KOPT-K1 (cell line): ENCODE measurements around the gene EIF5.
A peak's percentile ranks its signal among the peaks of the same experiment; 100 is the strongest.

Source experiments
- H3K27ac ChIP-seq: fragments of 200-600 bp; sonication (generic); 2 replicates; pipeline ENCODE4 v1.5.1; 2016; ENCODE audit warnings: antibody characterized with exemption, mild to moderate bottlenecking, low read depth, low read length; ENCODE audit not compliant: poor library complexity, severe bottlenecking
- H3K36me3 ChIP-seq: fragments of 200-600 bp; sonication (generic); 2 replicates; pipeline ENCODE4 v1.5.1; 2017; ENCODE audit warnings: antibody characterized with exemption, mild to moderate bottlenecking, low read length, moderate library complexity; ENCODE audit not compliant: insufficient read depth
- H3K9me3 ChIP-seq: fragments of 200-600 bp; sonication (generic); 2 replicates; pipeline ENCODE4 v1.5.1; 2017; ENCODE audit warnings: antibody characterized with exemption, low read length, mild to moderate bottlenecking; ENCODE audit not compliant: insufficient read depth, poor library complexity, severe bottlenecking

Gene EIF5

GRCh38 chr14:103317251-103317650, 16.8 kb upstream of the EIF5 start:
- Histone ChIP-seq H3K36me3 (no peaks in the 10 kb centered on the region), H3K9me3 (no peaks in the 10 kb centered on the region), H3K27ac (no peak overlapping the region)

- Histone ChIP-seq H3K9me3 (no peaks in the 10 kb centered on the region), H3K27ac (no peak overlapping the region), H3K36me3 (no peaks in the 10 kb centered on the region)
These were observed 16.0 kb upstream of the EIF5 start for GRCh38 chr14:103317976-103318580.

GRCh38 chr14:103318750-103319419, 15.2 kb upstream of the EIF5 start:
- no peaks in the 10 kb centered on the region for H3K36me3 ChIP-seq
- no peaks in the 10 kb centered on the region for H3K9me3 ChIP-seq

GRCh38 chr14:103319422-103319821, 14.6 kb upstream of the EIF5 start:
- Histone ChIP-seq H3K36me3 (no peaks in the 10 kb centered on the region), H3K9me3 (no peaks in the 10 kb centered on the region), H3K27ac (no peak overlapping the region)

More at GRCh38 chr14:103318750-103319419, 15.2 kb upstream of the EIF5 start:
- H3K27ac ChIP-seq: no peak overlapping the region

- Histone ChIP-seq H3K9me3 (no peaks in the 10 kb centered on the region), H3K36me3 (no peaks in the 10 kb centered on the region)
These were observed 8.0 kb upstream of the EIF5 start for GRCh38 chr14:103326078-103326477.

DNA sequence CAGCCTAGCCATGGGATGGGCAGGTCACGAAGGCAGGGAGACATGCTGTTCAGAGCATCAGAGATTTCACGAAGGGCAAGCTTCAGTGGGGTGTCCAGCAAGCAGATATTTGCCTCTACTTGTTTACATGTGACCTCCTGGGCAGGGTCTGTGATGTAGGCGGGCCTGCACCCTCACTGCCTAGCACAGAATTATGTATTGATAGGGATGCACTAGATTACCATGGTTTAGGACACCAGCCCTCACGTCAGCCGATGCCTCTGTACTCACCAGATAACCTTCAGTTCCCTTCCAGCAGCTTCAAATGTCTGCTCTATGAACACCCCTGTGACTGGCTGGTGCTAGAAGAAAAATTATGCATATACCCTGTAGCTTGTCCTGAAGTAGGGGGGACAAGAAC, 5.1 kb upstream of the EIF5 start:
- Histone ChIP-seq H3K9me3 (no peaks in the 10 kb centered on the region), H3K36me3 (no peaks in the 10 kb centered on the region), H3K27ac (no peak overlapping the region)

More at GRCh38 chr14:103326078-103326477, 8.0 kb upstream of the EIF5 start:
- H3K27ac ChIP-seq: no peak overlapping the region

DNA sequence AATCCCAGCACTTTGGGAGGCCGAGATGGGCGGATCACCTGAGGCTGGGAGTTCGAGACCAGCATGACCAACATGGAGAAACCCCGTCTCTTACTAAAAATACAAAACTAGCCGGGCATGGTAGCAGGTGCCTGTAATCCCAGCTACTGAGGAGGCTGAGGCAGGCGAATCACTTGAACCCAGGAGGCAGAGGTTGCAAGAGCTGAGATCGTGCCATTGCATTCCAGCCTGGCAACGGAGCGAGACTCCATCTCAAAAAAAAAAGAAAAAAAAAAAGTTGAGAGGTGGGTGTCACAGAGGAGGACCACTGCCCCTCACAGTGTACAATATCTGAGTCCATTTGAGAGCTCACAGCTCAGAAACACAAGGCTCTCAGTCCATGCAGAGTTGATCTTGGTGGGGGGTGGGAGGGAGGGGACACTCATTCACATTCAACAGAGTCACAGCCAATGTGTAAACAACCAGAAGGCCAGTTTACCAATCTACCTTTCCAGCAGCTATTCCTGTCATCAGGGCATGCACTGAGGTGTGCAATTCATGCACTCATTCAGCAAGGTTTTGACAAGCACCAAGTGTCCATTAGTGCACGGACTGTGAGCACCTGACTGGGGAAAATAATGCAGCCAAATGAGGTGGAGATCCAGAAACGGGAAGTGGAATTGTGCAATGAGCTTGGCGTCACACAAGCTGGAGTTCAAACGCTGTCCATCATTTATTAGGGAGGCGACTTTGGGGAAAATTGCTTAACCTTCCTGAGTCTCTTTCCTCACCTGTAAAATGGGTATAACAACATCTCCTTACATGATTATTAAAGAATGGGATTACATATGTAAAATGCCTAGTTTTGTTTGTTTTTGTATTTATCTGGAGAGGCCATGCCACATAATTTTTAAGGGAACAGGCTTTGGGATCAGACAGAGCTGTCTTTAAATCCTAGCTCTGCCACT, 4.4 kb upstream of the EIF5 start:
- Histone ChIP-seq H3K9me3 (no peaks in the 10 kb centered on the region), H3K36me3 (no peaks in the 10 kb centered on the region), H3K27ac (no peak overlapping the region)

DNA sequence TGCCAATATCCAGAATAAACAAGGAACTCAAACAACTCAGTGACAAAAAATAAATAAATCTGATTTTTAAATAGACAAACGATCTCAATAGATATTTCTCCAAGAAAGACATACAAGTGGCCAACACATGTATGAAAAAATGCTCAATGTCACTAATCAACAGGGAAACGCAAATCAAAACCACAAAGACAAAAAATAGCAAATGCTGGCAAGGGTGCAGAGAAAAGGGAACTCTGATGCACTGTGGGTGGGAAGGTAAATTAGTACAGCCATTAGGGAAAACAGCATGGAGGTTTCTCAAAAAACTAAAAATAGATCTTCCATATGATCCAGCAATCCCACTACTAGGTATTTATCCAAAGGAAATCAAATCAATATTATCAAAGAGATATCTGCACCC, 3.5 kb upstream of the EIF5 start:
- H3K9me3 ChIP-seq: no peaks in the 10 kb centered on the region
- H3K27ac ChIP-seq: no peak overlapping the region
- H3K36me3 ChIP-seq: peaks cover 7% of the 10 kb centered on the region

DNA sequence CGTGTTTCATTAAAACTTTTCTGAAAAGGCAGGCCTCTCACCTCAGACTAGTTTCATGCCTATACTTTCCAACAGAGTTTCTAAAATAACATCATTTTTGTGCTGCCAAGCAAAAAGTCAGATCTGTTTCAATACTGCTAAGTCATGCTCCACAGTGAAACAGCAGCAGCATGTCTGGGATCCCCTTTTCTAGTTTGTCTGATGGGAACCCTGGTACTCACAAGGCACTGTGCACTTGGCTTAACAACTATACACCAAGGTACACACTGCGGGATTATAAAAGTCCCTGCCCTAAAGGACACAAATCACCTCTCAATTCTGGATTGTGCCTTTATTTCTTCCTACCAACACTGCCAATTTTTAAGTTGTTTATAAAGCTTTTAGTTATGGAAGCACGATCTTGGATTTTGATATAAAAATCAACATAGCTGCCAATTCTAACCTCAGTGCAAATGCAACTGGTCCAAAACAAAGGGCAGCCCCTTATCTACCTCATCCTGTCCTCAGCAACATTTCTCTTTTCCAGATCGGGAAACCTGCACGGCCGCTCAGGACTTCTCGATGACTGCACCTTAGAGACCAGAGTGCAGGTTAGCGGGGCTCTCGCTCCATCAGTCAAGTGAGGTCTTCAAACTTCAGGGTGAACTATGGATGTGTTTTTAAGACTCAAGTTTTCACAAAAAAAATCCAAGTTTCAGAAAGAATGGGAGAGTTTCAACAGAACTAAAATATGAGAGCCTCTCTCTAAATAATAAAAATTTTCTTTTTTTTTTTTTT, 1.7 kb upstream of the EIF5 start:
- no peak overlapping the region for H3K27ac ChIP-seq
- H3K36me3 ChIP-seq: peaks cover 25% of the 10 kb centered on the region
- H3K9me3 ChIP-seq: no peaks in the 10 kb centered on the region

GRCh38 chr14:103334644-103335622, 896 bp downstream of the EIF5 start:
- H3K9me3 ChIP-seq: no peaks in the 10 kb centered on the region
- peaks cover 51% of the 10 kb centered on the region for H3K36me3 ChIP-seq
- peak overlapping the region; percentile 100 for H3K27ac ChIP-seq

GRCh38 chr14:103336191-103336590, 2.2 kb downstream of the EIF5 start:
- H3K27ac ChIP-seq: no peak overlapping the region

DNA sequence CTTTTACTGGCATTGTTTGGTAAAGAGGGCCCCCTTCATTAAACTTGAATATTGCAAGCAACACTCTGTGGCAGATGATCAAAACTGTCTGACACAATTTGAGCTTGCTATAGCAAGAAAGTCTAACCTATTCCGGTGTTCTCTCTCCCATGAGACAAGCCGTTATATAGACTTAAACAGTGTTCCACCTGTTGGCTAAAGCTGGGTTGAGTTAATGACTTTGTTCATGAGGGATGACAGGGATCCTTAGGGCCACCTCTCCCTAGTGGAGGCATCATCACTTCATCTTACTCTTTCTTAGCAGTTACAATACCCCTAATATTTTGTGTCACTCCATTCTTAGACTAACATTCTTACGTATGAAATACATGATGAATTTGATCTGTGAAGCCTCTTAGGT, 3.8 kb downstream of the EIF5 start:
- H3K9me3 ChIP-seq: no peaks in the 10 kb centered on the region
- H3K36me3 ChIP-seq: peaks cover 79% of the 10 kb centered on the region

More at GRCh38 chr14:103336191-103336590, 2.2 kb downstream of the EIF5 start:
- H3K36me3 ChIP-seq: peaks cover 63% of the 10 kb centered on the region
- no peaks in the 10 kb centered on the region for H3K9me3 ChIP-seq

DNA sequence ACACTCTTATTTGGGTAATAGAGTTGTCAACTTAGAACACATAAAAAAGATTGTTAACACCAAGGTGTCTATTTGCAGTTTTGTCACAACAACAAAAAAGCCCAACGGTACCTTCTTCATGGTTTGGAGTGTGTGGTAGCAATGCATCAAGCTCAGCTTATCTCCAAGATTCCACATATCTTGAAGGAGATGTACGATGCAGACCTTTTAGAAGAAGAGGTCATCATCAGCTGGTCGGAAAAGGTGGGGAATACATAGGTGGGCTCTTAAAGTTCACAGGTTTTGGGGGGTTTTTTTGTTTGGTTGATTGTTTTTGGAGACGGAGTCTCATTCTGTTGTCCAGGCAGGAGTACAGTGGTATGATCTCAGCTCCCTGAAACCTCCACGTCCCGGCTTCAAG, 5.5 kb downstream of the EIF5 start:
- no peaks in the 10 kb centered on the region for H3K9me3 ChIP-seq
- peaks cover 97% of the 10 kb centered on the region for H3K36me3 ChIP-seq
- no peak overlapping the region for H3K27ac ChIP-seq

More for the DNA sequence above, 3.8 kb downstream of the EIF5 start:
- no peak overlapping the region for H3K27ac ChIP-seq
